Activated T-cell treated with anti-CD3 and anti-CD28 coated beads for 4 hours (primary cell): ENCODE results near the gene TBC1D19.
"Not testable (repeated sequence)": the region's sequence is repeated elsewhere in the genome, so short reads cannot be mapped to it uniquely, and the experiment has no call there.

Source experiments
- DNase-seq: peaks from one replicate; pipeline ENCODE4 v3.0.0-alpha.2; 2020

TBC1D19 gene

GRCh38 chr4:26687728-26688127 is 103.8 kb downstream of the TBC1D19 start:
- DNase-seq, result no peak

- DNase-seq, result no peak
These were observed 106.6 kb downstream of the TBC1D19 start for GRCh38 chr4:26690506-26690905.

- no peak for DNase-seq
These were observed 108.3 kb downstream of the TBC1D19 start for GRCh38 chr4:26692014-26692726.

- not testable (repeated sequence) for DNase-seq
These were observed 110.2 kb downstream of the TBC1D19 start for GRCh38 chr4:26694131-26694530.

GRCh38 chr4:26700110-26700509 is 116.2 kb downstream of the TBC1D19 start:
- DNase-seq, result no peak

GRCh38 chr4:26701095-26701494 is 117.2 kb downstream of the TBC1D19 start:
- DNase-seq, result no peak

GRCh38 chr4:26701786-26702227 is 117.9 kb downstream of the TBC1D19 start:
- no peak for DNase-seq

- no peak for DNase-seq
These were observed 123.5 kb downstream of the TBC1D19 start for GRCh38 chr4:26707342-26707741.

- no peak for DNase-seq
These were observed 125.4 kb downstream of the TBC1D19 start for GRCh38 chr4:26709246-26709645.

GRCh38 chr4:26713563-26714151 is 129.8 kb downstream of the TBC1D19 start:
- DNase-seq, result no peak

GRCh38 chr4:26715636-26716242 is 131.9 kb downstream of the TBC1D19 start:
- no peak for DNase-seq

GRCh38 chr4:26717332-26717731 is 133.4 kb downstream of the TBC1D19 start:
- no peak for DNase-seq

GRCh38 chr4:26719954-26720552 is 136.2 kb downstream of the TBC1D19 start:
- no peak for DNase-seq

GRCh38 chr4:26721685-26722084 is 137.8 kb downstream of the TBC1D19 start:
- DNase-seq, result no peak

- no peak for DNase-seq
These were observed 139.3 kb downstream of the TBC1D19 start for GRCh38 chr4:26723216-26723615.

GRCh38 chr4:26724534-26724933 is 140.7 kb downstream of the TBC1D19 start:
- no peak for DNase-seq

GRCh38 chr4:26726655-26727387 is 142.9 kb downstream of the TBC1D19 start:
- no peak for DNase-seq

GRCh38 chr4:26727844-26728243 is 144.0 kb downstream of the TBC1D19 start:
- DNase-seq, result no peak

GRCh38 chr4:26729027-26729426 is 145.1 kb downstream of the TBC1D19 start:
- no peak for DNase-seq

- no peak for DNase-seq
These were observed 145.7 kb downstream of the TBC1D19 start for GRCh38 chr4:26729547-26729946.

GRCh38 chr4:26731351-26732035 is 147.6 kb downstream of the TBC1D19 start:
- DNase-seq, result no peak

GRCh38 chr4:26732356-26732755 is 148.5 kb downstream of the TBC1D19 start:
- DNase-seq, result no peak

GRCh38 chr4:26736621-26737020 is 152.7 kb downstream of the TBC1D19 start:
- DNase-seq, result no peak
